B cell (primary cell): Measurements from ENCODE around the gene STX11. TPM values are rescaled to one million over a fixed set of nuclear protein-coding genes. Genes with fewer than 3 reads are reported as not detected.
A peak's percentile ranks its signal among the peaks of the same experiment; 100 is the strongest.

Experiments
- ATAC-seq: fragments of 200-7000 bp; cut with Tn5 transposase; one replicate; pipeline ENCODE4 v1.10.0; 2021; ENCODE audit warnings: low read depth, mild to moderate bottlenecking, moderate number of reproducible peaks, moderate library complexity
- CTCF ChIA-PET: fragments of 350-600 bp; sonication (Branson Sonifier 250); formaldehyde crosslinking; loops from one replicate; lab custom pipeline; 2021; ENCODE audit warnings: antibody characterized with exemption, inconsistent platforms; lab: Charles Lee
- POLR2A ChIA-PET: fragments of 350-600 bp; sonication (Branson Sonifier 250); formaldehyde crosslinking; loops from one replicate; lab custom pipeline; 2021; ENCODE audit warnings: antibody characterized with exemption; lab: Charles Lee
- DNase-seq: peaks from one replicate; pipeline ENCODE4 v3.0.0; 2013
- H2AFZ ChIP-seq: 2 replicates; pipeline ENCODE4 v1.6.1; 2012; ENCODE audit warnings: mild to moderate bottlenecking, low read depth, low read length; ENCODE audit not compliant: insufficient read depth, poor library complexity, severe bottlenecking
- H3K27ac ChIP-seq, 2 donors: 1 replicate in 1 of 2; 2 replicates in 1 of 2; pipeline ENCODE4 v1.5.1; 2012 to 2013; ENCODE audit warnings: low read length in 2 of 2, mild to moderate bottlenecking in 2 of 2, moderate library complexity in 1 of 2
- H3K27me3 ChIP-seq, 4 experiments: fragments of 200-600 bp in 1 of 4; sonication (generic) in 1 of 4; replicated peaks in 1 of 4; 1 replicate in 2 of 4; 2 replicates in 2 of 4; pipeline versions ENCODE4 v1.6.1 to v1.7.0; 2013 to 2016; ENCODE audit warnings: low read length in 3 of 4, mild to moderate bottlenecking in 2 of 4, mixed read lengths in 1 of 4, moderate library complexity in 1 of 4; ENCODE audit not compliant: insufficient read depth in 4 of 4, control insufficient read depth in 3 of 4; ENCODE audit errors: control extremely low read depth in 1 of 4
- H3K36me3 ChIP-seq, 2 experiments: replicated peaks in 1 of 2; 1 replicate in 1 of 2; 2 replicates in 1 of 2; pipeline versions ENCODE4 v1.6.1 to v1.7.1; 2013; ENCODE audit warnings: low read length in 1 of 2; ENCODE audit not compliant: insufficient read depth in 2 of 2, control insufficient read depth in 1 of 2; ENCODE audit errors: control extremely low read depth in 1 of 2, extremely low read depth in 1 of 2
- H3K4me1 ChIP-seq, 2 donors: fragments of 200-600 bp in 1 of 2; sonication (generic) in 1 of 2; 1 replicate in 1 of 2; 2 replicates in 1 of 2; pipeline versions ENCODE4 v1.5.1 to v1.6.1; 2013 to 2017; ENCODE audit warnings: low read length in 2 of 2; ENCODE audit not compliant: control insufficient read depth in 2 of 2, insufficient read depth in 2 of 2
- H3K4me2 ChIP-seq: replicated peaks from 2 replicates; pipeline ENCODE3; 2012; ENCODE audit warnings: mild to moderate bottlenecking, low read depth, low read length; ENCODE audit not compliant: poor library complexity, severe bottlenecking
- H3K4me3 ChIP-seq, 5 experiments: fragments of 200-600 bp in 1 of 5; sonication (generic) in 1 of 5; 1 replicate in 3 of 5; 2 replicates in 2 of 5; pipeline versions ENCODE4 v1.5.1 to v1.7.0; 2011 to 2016; ENCODE audit warnings: low read length in 4 of 5, mild to moderate bottlenecking in 4 of 5, low read depth in 2 of 5, control low read depth in 1 of 5, moderate library complexity in 1 of 5; ENCODE audit not compliant: insufficient read depth in 1 of 5; ENCODE audit errors: control extremely low read depth in 1 of 5, extremely low read depth in 1 of 5
- H3K79me2 ChIP-seq: fragments of 200-600 bp; sonication (generic); one replicate; pipeline ENCODE4 v1.6.0; 2016; ENCODE audit warnings: low read length; ENCODE audit not compliant: control insufficient read depth, insufficient read depth
- H3K9ac ChIP-seq: fragments of 200-600 bp; sonication (generic); 2 replicates; pipeline ENCODE4 v1.6.1; 2017; ENCODE audit warnings: mild to moderate bottlenecking, low read length, moderate library complexity
- H3K9me3 ChIP-seq, 3 donors: one replicate each; pipeline versions ENCODE4 v1.6.1 to v1.7.1; 2013; ENCODE audit warnings: low read length in 2 of 3; ENCODE audit not compliant: control insufficient read depth in 2 of 3, insufficient read depth in 1 of 3; ENCODE audit errors: control extremely low read depth in 1 of 3
- H4K20me1 ChIP-seq: 2 replicates; pipeline ENCODE4 v1.6.0; 2012; ENCODE audit warnings: mild to moderate bottlenecking, low read length; ENCODE audit not compliant: insufficient read depth, control insufficient read depth, poor library complexity, severe bottlenecking
- H3K27ac Mint-ChIP-seq: one replicate; pipeline ENCODE4 v1.8.0; 2021; ENCODE audit warnings: mixed read lengths
- H3K27me3 Mint-ChIP-seq: one replicate; pipeline ENCODE4 v1.8.0; 2021; ENCODE audit warnings: mixed read lengths
- H3K4me1 Mint-ChIP-seq: one replicate; pipeline ENCODE4 v1.8.0; 2021; ENCODE audit warnings: mixed read lengths
- H3K4me3 Mint-ChIP-seq: one replicate; pipeline ENCODE4 v1.8.0; 2021; ENCODE audit warnings: mixed read lengths
- H3K9me3 Mint-ChIP-seq: one replicate; pipeline ENCODE4 v1.8.0; 2022; ENCODE audit warnings: mixed read lengths; ENCODE audit not compliant: insufficient read depth
- EZH2 ChIP-seq: IDR thresholded peaks from 2 replicates; pipeline ENCODE4 v1.6.1; 2012; ENCODE audit warnings: borderline replicate concordance, low read depth, mild to moderate bottlenecking, moderate library complexity, low read length; ENCODE audit not compliant: insufficient read depth, poor library complexity, severe bottlenecking
- WGBS: methylation state at CpG from one replicate; pipeline ENCODE4 v1.1.5; 2013; ENCODE audit warnings: missing lambda C conversion rate; ENCODE audit not compliant: insufficient coverage; 5-methylcytosine and 5-hydroxymethylcytosine counted together
- intact Hi-C: fragments of 100-400 bp; cut with micrococcal nuclease; formaldehyde crosslinking; loops from one replicate; pipeline ENCODE4 v1.10.0; 2022
- polyA plus RNA-seq: library from polyadenylated mRNA; depleted of rRNA; stranded (reverse); fragments of >200 nt; gene quantifications from 2 replicates; pipeline ENCODE4 v1.2.3, GENCODE V29; 2012
- total RNA-seq, 2 donors: library from RNA; stranded (reverse); fragments of 120-200 nt in 1 of 2; gene quantifications; 1 replicate in 1 of 2; 2 replicates in 1 of 2; pipeline versions ENCODE4 v1.2.3 to v1.2.4, GENCODE V29; 2013 to 2022
- TF ChIP-seq, protein P1 (sequence below): fragments of 200-600 bp; IDR thresholded peaks from one replicate; pipeline ENCODE4 v1.8.0; 2022; ENCODE audit warnings: antibody characterized with exemption, mild to moderate bottlenecking

The STX11 gene
- total and polyA plus RNA-seq, 2 donors (not counting 1 experiment from before 2014, with no cell fraction given): 10.3 to 14.6 TPM

DNA sequence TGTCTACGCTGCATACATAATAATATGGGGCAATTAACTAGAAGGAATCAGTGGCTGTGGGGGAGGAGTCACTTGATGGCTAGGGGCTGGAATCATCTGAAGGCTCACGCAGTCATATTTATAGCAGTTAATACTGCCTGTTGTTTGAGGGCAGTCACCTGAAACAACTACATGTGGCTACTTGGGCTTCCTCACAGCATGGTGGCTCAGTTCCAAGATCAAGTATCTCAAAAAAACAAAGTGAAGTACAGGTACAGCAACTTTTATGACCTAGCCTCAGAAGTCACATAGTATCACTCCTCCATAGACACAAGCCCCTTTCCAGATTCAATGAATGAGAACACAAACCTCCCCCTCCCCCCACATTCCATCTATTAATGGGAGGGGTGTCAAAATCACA, 63.7 kb downstream of the STX11 start:
- Histone ChIP-seq H4K20me1 (no peaks in the 10 kb centered on the region), H3K79me2 (no peaks in the 10 kb centered on the region), H3K9me3 (peaks cover 0 to 10% (median 0%) of the 10 kb centered on the region in 3 donors), H3K4me3 (no peak overlapping the region), H3K27ac (no peak overlapping the region), H3K27me3 (peaks cover 0 to 12% (median 4%) of the 10 kb centered on the region in 4 experiments), H3K36me3 (no peaks in the 10 kb centered on the region), H3K4me2 (no peak overlapping the region), H3K9ac (no peak overlapping the region), H3K4me1 (peaks cover 23 to 30% of the 10 kb centered on the region in 2 donors), H2AFZ (no peak overlapping the region)
- no peak for DNase-seq
- Mint-ChIP-seq H3K4me1 (peaks cover 38% of the 10 kb centered on the region), H3K9me3 (peaks cover 2% of the 10 kb centered on the region), H3K4me3 (no peak overlapping the region), H3K27me3 (peaks cover 14% of the 10 kb centered on the region), H3K27ac (peak overlapping the region; percentile 46)
- ChIA-PET POLR2A (no interaction called here), CTCF (interaction anchor here (1.1 kb wide), 1 partner anchor 267 kb away, joined by 4 read pairs; no protein-coding TSS in a partner anchor)
- WGBS: 100% methylated on average over 1 of the region's 2 CpGs
- no peak for TF ChIP-seq EZH2
- TF ChIP-seq, protein P1, sequence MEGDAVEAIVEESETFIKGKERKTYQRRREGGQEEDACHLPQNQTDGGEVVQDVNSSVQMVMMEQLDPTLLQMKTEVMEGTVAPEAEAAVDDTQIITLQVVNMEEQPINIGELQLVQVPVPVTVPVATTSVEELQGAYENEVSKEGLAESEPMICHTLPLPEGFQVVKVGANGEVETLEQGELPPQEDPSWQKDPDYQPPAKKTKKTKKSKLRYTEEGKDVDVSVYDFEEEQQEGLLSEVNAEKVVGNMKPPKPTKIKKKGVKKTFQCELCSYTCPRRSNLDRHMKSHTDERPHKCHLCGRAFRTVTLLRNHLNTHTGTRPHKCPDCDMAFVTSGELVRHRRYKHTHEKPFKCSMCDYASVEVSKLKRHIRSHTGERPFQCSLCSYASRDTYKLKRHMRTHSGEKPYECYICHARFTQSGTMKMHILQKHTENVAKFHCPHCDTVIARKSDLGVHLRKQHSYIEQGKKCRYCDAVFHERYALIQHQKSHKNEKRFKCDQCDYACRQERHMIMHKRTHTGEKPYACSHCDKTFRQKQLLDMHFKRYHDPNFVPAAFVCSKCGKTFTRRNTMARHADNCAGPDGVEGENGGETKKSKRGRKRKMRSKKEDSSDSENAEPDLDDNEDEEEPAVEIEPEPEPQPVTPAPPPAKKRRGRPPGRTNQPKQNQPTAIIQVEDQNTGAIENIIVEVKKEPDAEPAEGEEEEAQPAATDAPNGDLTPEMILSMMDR: no peak
- ATAC-seq: no peak
- intact Hi-C loops: no loop called here

DNA sequence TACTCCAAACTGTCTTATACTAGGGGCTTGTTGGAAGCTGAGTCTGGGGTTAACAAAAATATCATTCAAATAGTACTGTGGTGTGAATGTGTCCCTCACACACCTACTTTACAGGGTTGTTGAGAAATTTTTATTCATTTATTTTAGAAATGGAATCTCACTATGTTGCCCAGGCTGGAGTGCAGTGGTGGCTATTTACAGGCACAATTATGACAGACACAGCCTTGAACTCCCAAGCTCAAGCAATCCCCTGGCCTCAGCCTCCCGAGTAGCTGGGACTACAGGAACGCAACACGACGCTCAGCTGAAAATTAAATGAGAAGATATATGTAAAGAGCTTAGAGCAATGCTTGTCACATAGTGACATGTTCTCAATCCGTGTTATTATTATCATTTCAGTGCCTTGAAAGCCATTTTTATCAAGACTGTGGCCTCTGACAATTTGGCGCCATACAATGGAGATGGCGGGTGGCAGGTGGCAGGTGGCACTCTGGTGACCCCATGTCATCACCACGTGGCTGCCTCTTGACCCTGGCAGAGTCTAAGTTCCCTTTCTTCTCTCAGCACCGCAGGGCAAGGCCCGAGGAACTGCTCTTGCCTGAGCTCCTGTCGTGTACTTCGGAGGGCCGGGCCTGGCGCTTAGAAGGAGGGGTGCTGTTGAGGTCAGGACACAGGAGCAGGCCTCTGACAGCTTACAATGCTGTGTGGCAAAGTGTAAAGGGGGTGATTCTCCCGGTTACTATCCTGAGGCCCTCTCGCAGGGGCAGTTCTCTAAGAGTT, 64.5 kb downstream of the STX11 start:
- Histone ChIP-seq H3K4me2 (peak overlapping the region; percentile 87), H3K27ac (peak overlapping the region; percentile 83), H3K4me3 (peak overlapping the region in 2 of 5 experiments; percentile 77 to 85), H3K9ac (peak overlapping the region; percentile 82), H3K9me3 (peaks cover 0 to 2% (median 0%) of the 10 kb centered on the region in 3 donors), H3K27me3 (peaks cover 0 to 5% (median 1%) of the 10 kb centered on the region in 4 experiments), H3K36me3 (no peaks in the 10 kb centered on the region), H4K20me1 (no peaks in the 10 kb centered on the region), H2AFZ (peak overlapping the region; percentile 98), H3K79me2 (no peaks in the 10 kb centered on the region), H3K4me1 (peaks cover 23 to 30% of the 10 kb centered on the region in 2 donors)
- H3K4me3 Mint-ChIP-seq: peak overlapping the region; percentile 98
- CTCF ChIA-PET: interaction anchor here (1.1 to 2.2 kb wide), 4 partner anchors 110 to 275 kb away, joined by 4 to 7 read pairs (median 6); no protein-coding TSS in a partner anchor
- H3K27me3 Mint-ChIP-seq: peaks cover 9% of the 10 kb centered on the region
- intact Hi-C loops: loop anchor here (5.0 kb wide), 6 partner anchors 52 to 1747 kb away; partner anchors contain the start of genes ADAT2, FBXO30, LTV1 and PEX3
- ATAC-seq (no peak), DNase-seq (no peak)
- TF ChIP-seq, protein P1: no peak
- no peak for TF ChIP-seq EZH2
- peak overlapping the region; percentile 100 for H3K27ac Mint-ChIP-seq
- peaks cover 40% of the 10 kb centered on the region for H3K4me1 Mint-ChIP-seq
- H3K9me3 Mint-ChIP-seq: peaks cover 2% of the 10 kb centered on the region
- POLR2A ChIA-PET: interaction anchor here (0.6 to 1.3 kb wide), 2 partner anchors 119 to 147 kb away, joined by 5 to 6 read pairs; partner anchors contain the start of gene SF3B5
- 96% methylated on average over 10 of the region's 16 CpGs for WGBS
